Measurements from ENCODE around the gene TMEM258.

Gene TMEM258

DNA sequence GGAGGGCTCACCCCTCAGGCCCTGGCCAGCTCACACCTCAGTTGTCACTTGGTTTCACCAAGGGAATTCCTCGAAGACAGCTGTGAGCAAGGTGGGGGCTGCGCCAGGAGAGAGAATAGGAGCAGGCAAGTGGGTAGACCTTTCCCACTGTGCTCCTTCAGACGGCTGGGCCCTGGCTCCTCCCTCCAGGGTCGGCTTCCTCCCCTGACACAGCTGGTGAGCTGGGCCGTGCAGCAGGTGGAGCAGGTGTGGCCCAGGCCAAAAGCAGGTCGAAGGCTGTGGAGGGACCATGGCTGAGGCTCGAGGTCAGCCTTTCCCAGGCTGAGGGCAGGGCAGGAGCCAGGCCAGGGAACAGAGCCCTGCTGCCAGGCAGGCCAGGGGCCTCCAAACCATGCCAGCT is 52.4 kb downstream of the TMEM258 start:
- DNase-seq (ENCODE audit: low read depth) = no peak
- no peak overlapping the region for H3K4me3 ChIP-seq (ENCODE audit: low read depth, low read length)
- TF ChIP-seq CTCF (IDR thresholded peaks at IDR 0.05; ENCODE audit: insufficient read depth, low read depth, low read length, missing control alignments) = no peak

- H3K4me3 ChIP-seq (ENCODE audit: low read depth, low read length) = no peak overlapping the region
- no peak for TF ChIP-seq CTCF (IDR thresholded peaks at IDR 0.05; ENCODE audit: insufficient read depth, low read depth, low read length, missing control alignments)
- DNase-seq (ENCODE audit: low read depth) = no peak
These were observed 53.0 kb downstream of the TMEM258 start for GRCh38 chr11:61739413-61739812.
